Common myeloid progenitor, CD34-positive (primary cell): ENCODE results near the gene CD40.
A peak's percentile ranks its signal among the peaks of the same experiment; 100 is the strongest.

Source experiments
- CTCF ChIA-PET: fragments of 350-600 bp; sonication (Branson Sonifier 250); formaldehyde crosslinking; loops from one replicate; lab custom pipeline; 2021; ENCODE audit warnings: antibody characterized with exemption; lab: Charles Lee
- POLR2A ChIA-PET: fragments of 350-600 bp; sonication (Branson Sonifier 250); formaldehyde crosslinking; loops from one replicate; lab custom pipeline; 2021; ENCODE audit warnings: antibody characterized with exemption; lab: Charles Lee
- DNase-seq, 3 donors: peaks; one replicate each; pipeline versions ENCODE4 v3.0.0 to v3.0.0-alpha.2; 2013
- H3K27ac ChIP-seq, 2 experiments: 1 replicate in 1 of 2; 2 replicates in 1 of 2; pipeline ENCODE4 v1.7.0; 2013; ENCODE audit warnings: inconsistent platforms in 2 of 2, low read length in 2 of 2, mild to moderate bottlenecking in 2 of 2, low read depth in 1 of 2, moderate library complexity in 1 of 2; ENCODE audit not compliant: severe bottlenecking in 2 of 2, insufficient read depth in 1 of 2, poor library complexity in 1 of 2
- H3K27me3 ChIP-seq, 5 experiments: replicated peaks in 2 of 5; 1 replicate in 3 of 5; 2 replicates in 2 of 5; pipeline versions ENCODE4 v1.6.1 to v1.7.0; 2013; ENCODE audit warnings: low read length in 4 of 5, mild to moderate bottlenecking in 2 of 5, moderate library complexity in 2 of 5, inconsistent platforms in 1 of 5; ENCODE audit not compliant: insufficient read depth in 5 of 5, control insufficient read depth in 4 of 5
- H3K36me3 ChIP-seq, 4 experiments: 1 replicate in 2 of 4; 2 replicates in 2 of 4; pipeline versions ENCODE4 v1.6.1 to v1.7.0; 2013; ENCODE audit warnings: low read length in 3 of 4, control low read depth in 1 of 4, mild to moderate bottlenecking in 1 of 4; ENCODE audit not compliant: control insufficient read depth in 4 of 4, insufficient read depth in 4 of 4
- H3K4me1 ChIP-seq, 4 experiments: 1 replicate in 3 of 4; 2 replicates in 1 of 4; pipeline versions ENCODE4 v1.6.1 to v1.7.1; 2013; ENCODE audit warnings: low read length in 3 of 4, mild to moderate bottlenecking in 3 of 4, control low read depth in 1 of 4, inconsistent platforms in 1 of 4, moderate library complexity in 1 of 4; ENCODE audit not compliant: control insufficient read depth in 4 of 4, insufficient read depth in 4 of 4; ENCODE audit errors: control extremely low read depth in 1 of 4
- H3K4me3 ChIP-seq, 7 experiments: 1 replicate in 4 of 7; 2 replicates in 3 of 7; pipeline versions ENCODE4 v1.5.1 to v1.7.0; 2013; ENCODE audit warnings: mild to moderate bottlenecking in 7 of 7, low read length in 6 of 7, moderate library complexity in 6 of 7, inconsistent platforms in 2 of 7, low read depth in 2 of 7, control low read depth in 1 of 7; ENCODE audit not compliant: insufficient read depth in 4 of 7, control insufficient read depth in 1 of 7; ENCODE audit errors: extremely low read depth in 1 of 7
- H3K9me3 ChIP-seq, 5 experiments: 1 replicate in 4 of 5; 2 replicates in 1 of 5; pipeline versions ENCODE4 v1.6.1 to v1.7.1; 2013; ENCODE audit warnings: low read length in 4 of 5, mild to moderate bottlenecking in 2 of 5, inconsistent platforms in 1 of 5, low read depth in 1 of 5, moderate library complexity in 1 of 5; ENCODE audit not compliant: control insufficient read depth in 4 of 5, insufficient read depth in 2 of 5; ENCODE audit errors: control extremely low read depth in 1 of 5
- WGBS: methylation state at CpG from one replicate; pipeline ENCODE4 v1.1.5; 2013; ENCODE audit not compliant: insufficient coverage; 5-methylcytosine and 5-hydroxymethylcytosine counted together

CD40 gene

GRCh38 chr20:46128310-46129151, 10.4 kb downstream of the CD40 start:
- ChIA-PET POLR2A (no interaction called here), CTCF (interaction anchor here (0.9 to 2.2 kb wide), 5 partner anchors 8 to 309 kb away, joined by 3 to 7 read pairs (median 4); no protein-coding TSS in a partner anchor)
- Histone ChIP-seq H3K36me3 (peaks cover 0 to 13% (median 1%) of the 10 kb centered on the region in 4 experiments), H3K9me3 (no peaks in the 10 kb centered on the region), H3K27me3 (peaks cover 3 to 26% (median 7%) of the 10 kb centered on the region in 5 experiments), H3K27ac (no peak overlapping the region), H3K4me3 (no peak overlapping the region), H3K4me1 (no peaks in the 10 kb centered on the region)
- DNase-seq, result no peak
- WGBS, result 76% methylated on average over 15 of the region's 16 CpGs

DNA sequence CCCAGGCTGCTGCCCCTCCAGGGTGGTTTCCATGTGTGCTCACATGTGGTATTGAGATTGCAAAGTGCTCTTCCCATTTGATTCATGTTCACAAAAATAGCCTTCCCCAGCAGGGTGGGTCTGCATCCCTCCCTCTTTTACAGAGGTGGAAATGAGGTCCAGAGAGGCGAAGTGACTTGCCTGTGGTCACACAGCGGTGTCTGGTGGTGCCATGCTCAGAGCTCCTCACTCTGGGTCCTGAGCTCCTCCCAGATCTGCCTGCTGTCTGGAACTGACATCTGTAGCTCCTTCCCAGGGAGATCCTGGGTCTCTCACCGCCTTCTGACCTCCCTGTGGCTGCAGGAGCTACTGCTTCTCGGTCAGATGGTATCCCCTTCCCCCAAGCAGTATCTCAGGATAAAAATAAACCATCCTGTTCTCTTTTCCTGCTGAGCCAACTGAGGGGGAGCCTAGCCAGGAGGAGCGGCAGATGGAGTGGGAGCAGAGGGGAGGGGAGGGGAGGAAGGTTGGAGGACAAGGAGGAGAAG, 11.9 kb downstream of the CD40 start:
- no peak overlapping the region for H3K4me3 ChIP-seq
- no peak for DNase-seq
- WGBS, result 69% methylated on average over 2 of the region's 5 CpGs
- no peak overlapping the region for H3K27ac ChIP-seq
- H3K9me3 ChIP-seq, result no peaks in the 10 kb centered on the region
- peaks cover 3 to 26% (median 7%) of the 10 kb centered on the region in 5 experiments for H3K27me3 ChIP-seq
- ChIA-PET CTCF (interaction anchor here (1.0 to 1.3 kb wide), 3 partner anchors 150 to 226 kb away, joined by 3 to 4 read pairs (median 3); no protein-coding TSS in a partner anchor), POLR2A (no interaction called here)
- H3K4me1 ChIP-seq, result no peaks in the 10 kb centered on the region
- H3K36me3 ChIP-seq, result peaks cover 0 to 7% (median 0%) of the 10 kb centered on the region in 4 experiments

DNA sequence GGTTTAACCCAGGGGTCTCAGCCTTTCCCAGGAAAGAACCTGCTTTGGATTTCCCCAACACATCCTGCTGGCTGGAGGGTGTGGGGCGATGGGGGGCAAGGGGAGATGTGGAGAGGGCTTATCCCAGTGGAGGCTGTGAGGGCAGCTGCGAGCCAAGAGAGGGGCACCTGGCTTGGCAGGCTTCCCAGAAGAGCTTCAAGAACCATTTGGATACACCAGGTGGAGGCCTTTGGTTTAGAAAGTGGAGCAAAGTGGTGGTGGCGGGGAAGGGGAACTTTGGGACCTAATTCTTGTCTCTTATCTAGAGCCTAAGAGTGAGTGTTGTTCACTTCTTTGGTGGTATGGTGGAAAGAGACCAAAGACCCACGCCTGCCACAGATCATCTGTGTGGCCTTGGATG, 12.4 kb downstream of the CD40 start:
- Histone ChIP-seq H3K27me3 (peaks cover 3 to 26% (median 7%) of the 10 kb centered on the region in 5 experiments), H3K27ac (no peak overlapping the region), H3K9me3 (no peaks in the 10 kb centered on the region), H3K4me1 (no peaks in the 10 kb centered on the region), H3K4me3 (no peak overlapping the region), H3K36me3 (peaks cover 0 to 7% (median 0%) of the 10 kb centered on the region in 4 experiments)
- CTCF ChIA-PET, result interaction anchor here (0.9 to 1.5 kb wide), 4 partner anchors 50 to 226 kb away, joined by 3 read pairs; no protein-coding TSS in a partner anchor
- POLR2A ChIA-PET, result no interaction called here
- WGBS, result 46% methylated on average over 3 of the region's 4 CpGs
- DNase-seq, result no peak

DNA sequence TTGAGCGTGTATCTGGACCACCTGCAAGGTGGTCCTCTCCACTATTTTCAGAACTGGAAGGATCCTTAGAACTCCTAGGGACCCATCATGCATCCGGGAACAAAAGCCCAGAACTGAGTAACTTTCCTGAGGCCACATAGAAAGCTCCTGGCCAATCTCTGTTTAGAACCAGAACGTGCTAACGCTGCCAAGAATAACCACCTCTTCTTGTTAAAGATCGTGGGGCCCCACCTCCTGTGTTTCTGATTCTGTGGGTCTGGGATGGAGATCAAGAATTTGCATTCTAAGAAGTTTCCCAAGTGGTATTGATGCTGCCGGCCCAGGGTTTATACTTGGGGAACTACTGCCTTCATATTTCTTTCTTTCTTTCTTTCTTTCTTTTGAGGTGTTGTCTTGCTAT, 13.3 kb downstream of the CD40 start:
- POLR2A ChIA-PET, result no interaction called here
- Histone ChIP-seq H3K4me3 (no peak overlapping the region), H3K9me3 (no peaks in the 10 kb centered on the region), H3K27me3 (peaks cover 3 to 26% (median 7%) of the 10 kb centered on the region in 5 experiments), H3K36me3 (peaks cover 0 to 3% (median 0%) of the 10 kb centered on the region in 4 experiments), H3K27ac (no peak overlapping the region), H3K4me1 (no peaks in the 10 kb centered on the region)
- WGBS, result 40% methylated on average over 4 of the region's 6 CpGs
- CTCF ChIA-PET, result interaction anchor here (0.9 to 3.1 kb wide), 8 partner anchors 8 to 307 kb away, joined by 3 to 18 read pairs (median 6); no protein-coding TSS in a partner anchor
- DNase-seq, result no peak

DNA sequence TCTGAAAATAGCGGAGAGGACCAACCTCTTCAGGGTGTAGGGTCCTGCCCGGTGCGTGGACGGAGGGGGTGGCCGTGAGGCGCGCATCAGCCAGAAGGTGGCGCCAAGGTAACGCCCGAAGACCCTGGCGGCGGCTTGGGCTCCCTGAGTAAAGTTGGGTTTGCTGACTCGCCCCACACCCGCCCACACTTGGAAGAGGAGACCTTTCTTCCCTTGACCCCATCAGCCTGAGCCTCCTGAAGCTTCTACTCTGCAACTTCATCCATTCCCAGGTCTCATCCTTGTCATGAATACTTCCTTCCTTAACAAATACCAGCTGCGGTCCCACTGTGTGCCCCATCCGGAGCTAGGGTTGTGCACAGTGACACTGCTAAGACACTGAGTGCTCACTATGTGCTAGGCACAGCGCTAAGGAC, 14.6 kb downstream of the CD40 start:
- DNase-seq, result peak; percentile 60 to 77 (median 73)
- Histone ChIP-seq H3K4me1 (no peaks in the 10 kb centered on the region), H3K36me3 (no peaks in the 10 kb centered on the region), H3K27me3 (peaks cover 3 to 30% (median 8%) of the 10 kb centered on the region in 5 experiments), H3K4me3 (no peak overlapping the region), H3K27ac (no peak overlapping the region), H3K9me3 (no peaks in the 10 kb centered on the region)
- POLR2A ChIA-PET, result no interaction called here
- WGBS, result 17% methylated on average over 16 of the region's 17 CpGs
- CTCF ChIA-PET, result interaction anchor here (0.7 to 3.1 kb wide), 20 partner anchors 9 to 353 kb away, joined by 3 to 18 read pairs (median 4); partner anchors contain the start of gene ELMO2

DNA sequence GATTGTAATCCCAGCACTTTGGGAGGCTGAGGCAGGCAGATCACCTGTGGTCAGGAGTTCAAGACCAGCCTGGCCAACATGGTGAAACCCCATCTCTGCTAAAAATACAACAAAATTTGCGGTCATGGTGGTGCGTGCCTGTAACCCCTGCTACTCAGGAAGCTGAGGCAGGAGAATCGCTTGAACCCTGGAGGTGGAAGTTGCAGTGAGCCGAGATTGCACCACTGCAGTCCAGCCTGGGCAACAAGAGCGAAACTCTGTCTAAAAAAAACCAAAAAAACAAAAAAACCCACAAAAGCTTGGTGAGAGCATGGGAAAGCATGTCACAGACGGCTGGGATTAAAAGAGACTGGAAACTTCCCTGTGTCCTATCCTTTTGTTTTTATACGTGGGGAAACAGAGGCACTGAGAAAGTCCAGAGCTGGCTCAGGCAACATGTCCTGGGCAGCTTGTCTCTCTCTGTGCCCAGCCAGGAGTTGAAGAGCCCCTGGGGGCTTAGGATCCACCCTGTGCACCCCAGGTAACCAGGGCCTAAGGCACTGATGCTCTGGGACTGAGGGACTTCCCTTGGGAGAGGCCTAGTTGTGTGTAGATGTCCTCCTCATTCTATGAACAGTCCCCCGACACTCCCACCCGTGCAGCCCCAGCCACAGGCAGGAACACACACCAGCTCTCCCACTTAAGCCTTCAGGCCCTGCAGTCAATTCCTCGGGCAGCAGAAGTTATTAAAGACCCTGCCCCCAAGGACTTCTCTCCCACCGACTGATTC, 16.0 kb downstream of the CD40 start:
- no peaks in the 10 kb centered on the region for H3K9me3 ChIP-seq
- ChIA-PET CTCF (interaction anchor here (1.1 to 3.1 kb wide), 6 partner anchors 11 to 305 kb away, joined by 3 to 18 read pairs (median 6); no protein-coding TSS in a partner anchor), POLR2A (no interaction called here)
- H3K27me3 ChIP-seq, result peaks cover 3 to 30% (median 8%) of the 10 kb centered on the region in 5 experiments
- H3K27ac ChIP-seq, result no peak overlapping the region
- no peaks in the 10 kb centered on the region for H3K4me1 ChIP-seq
- no peak for DNase-seq
- no peaks in the 10 kb centered on the region for H3K36me3 ChIP-seq
- 94% methylated on average over 9 of the region's 11 CpGs for WGBS
- no peak overlapping the region for H3K4me3 ChIP-seq
